Suprapubic skin (tissue), 4 donors: ENCODE results near the gene PDCD7. TPM values are rescaled to one million over a fixed set of nuclear protein-coding genes. Genes with fewer than 3 reads are reported as not detected.
"Not testable (repeated sequence)": the region's sequence is repeated elsewhere in the genome, so short reads cannot be mapped to it uniquely, and the experiment has no call there.

Experiments
- DNase-seq, 2 donors: peaks; one replicate each; pipeline ENCODE4 v3.0.0-alpha.2; 2019; ENCODE audit warnings: low spot score in 2 of 2
- H3K27ac ChIP-seq: fragments of 200-600 bp; sonication (generic); one replicate; pipeline ENCODE4 v1.5.1; 2019
- H3K27me3 ChIP-seq: fragments of 200-600 bp; sonication (generic); one replicate; pipeline ENCODE4 v1.5.1; 2019
- H3K36me3 ChIP-seq: fragments of 200-600 bp; sonication (generic); one replicate; pipeline ENCODE4 v1.5.1; 2019
- H3K4me1 ChIP-seq: fragments of 200-600 bp; sonication (generic); one replicate; pipeline ENCODE4 v1.5.1; 2019
- H3K4me3 ChIP-seq: fragments of 200-600 bp; sonication (generic); one replicate; pipeline ENCODE4 v1.5.1; 2019; ENCODE audit warnings: mild to moderate bottlenecking
- H3K9me3 ChIP-seq: fragments of 200-600 bp; sonication (generic); one replicate; pipeline ENCODE4 v1.5.1; 2019
- EP300 ChIP-seq: sonication (generic); formaldehyde crosslinking; IDR thresholded peaks from one replicate; pipeline ENCODE4 v1.6.1; 2017; ENCODE audit warnings: antibody characterized with exemption
- POLR2A ChIP-seq, 2 donors: fragments of 450-650 bp; IDR thresholded peaks; one replicate each; pipeline ENCODE4 v1.6.1; 2017; ENCODE audit warnings: antibody characterized with exemption in 2 of 2, mild to moderate bottlenecking in 2 of 2, moderate library complexity in 2 of 2
- POLR2AphosphoS5 ChIP-seq, 3 donors: sonication (generic); formaldehyde crosslinking; IDR thresholded peaks; one replicate each; pipeline ENCODE4 v1.6.1; 2017; ENCODE audit warnings: antibody characterized with exemption in 3 of 3
- WGBS: methylation state at CpG from one replicate; pipeline ENCODE4 v1.1.5; 2018; 5-methylcytosine and 5-hydroxymethylcytosine counted together
- total RNA-seq, 4 donors: library from RNA; depleted of rRNA; stranded (reverse); fragments of >200 nt; gene quantifications; one replicate each; pipeline ENCODE4 v1.1.0, GENCODE V29; 2016
- TF ChIP-seq, protein P1 (sequence below), 2 donors: fragments of 200-600 bp in 1 of 2; fragments of 450-650 bp in 1 of 2; sonication (generic) in 1 of 2; IDR thresholded peaks; one replicate each; pipeline ENCODE4 v1.5.1; 2016 to 2019; ENCODE audit warnings: antibody characterized with exemption in 2 of 2, mild to moderate bottlenecking in 1 of 2, moderate library complexity in 1 of 2

Gene PDCD7
- total RNA-seq, 4 donors from 2014 or later, result 18.1 to 46.3 (median 22.0) TPM

DNA sequence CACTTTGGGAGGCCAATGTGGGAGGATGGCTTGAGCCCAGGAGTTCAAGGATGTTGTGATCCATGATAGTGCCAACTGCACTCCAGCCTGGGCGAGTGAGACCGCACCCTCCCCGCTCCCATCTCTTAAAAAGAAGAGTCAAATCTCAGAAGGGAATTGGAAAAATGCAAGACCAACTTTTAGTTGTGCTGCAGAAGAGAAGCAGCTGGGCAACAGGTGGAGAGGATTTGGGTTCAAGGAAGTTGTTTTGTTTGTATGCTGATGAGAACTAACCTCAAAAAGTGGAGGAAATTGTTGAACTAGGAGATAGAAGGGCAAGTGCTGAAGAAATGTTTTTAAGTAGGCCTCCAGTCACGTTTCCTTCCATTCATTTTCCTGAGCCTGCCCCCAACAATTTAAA is 12.8 kb upstream of the PDCD7 start:
- H3K9me3 ChIP-seq, result no peaks in the 10 kb centered on the region
- no peaks in the 10 kb centered on the region for H3K4me1 ChIP-seq
- TF ChIP-seq, protein P1, sequence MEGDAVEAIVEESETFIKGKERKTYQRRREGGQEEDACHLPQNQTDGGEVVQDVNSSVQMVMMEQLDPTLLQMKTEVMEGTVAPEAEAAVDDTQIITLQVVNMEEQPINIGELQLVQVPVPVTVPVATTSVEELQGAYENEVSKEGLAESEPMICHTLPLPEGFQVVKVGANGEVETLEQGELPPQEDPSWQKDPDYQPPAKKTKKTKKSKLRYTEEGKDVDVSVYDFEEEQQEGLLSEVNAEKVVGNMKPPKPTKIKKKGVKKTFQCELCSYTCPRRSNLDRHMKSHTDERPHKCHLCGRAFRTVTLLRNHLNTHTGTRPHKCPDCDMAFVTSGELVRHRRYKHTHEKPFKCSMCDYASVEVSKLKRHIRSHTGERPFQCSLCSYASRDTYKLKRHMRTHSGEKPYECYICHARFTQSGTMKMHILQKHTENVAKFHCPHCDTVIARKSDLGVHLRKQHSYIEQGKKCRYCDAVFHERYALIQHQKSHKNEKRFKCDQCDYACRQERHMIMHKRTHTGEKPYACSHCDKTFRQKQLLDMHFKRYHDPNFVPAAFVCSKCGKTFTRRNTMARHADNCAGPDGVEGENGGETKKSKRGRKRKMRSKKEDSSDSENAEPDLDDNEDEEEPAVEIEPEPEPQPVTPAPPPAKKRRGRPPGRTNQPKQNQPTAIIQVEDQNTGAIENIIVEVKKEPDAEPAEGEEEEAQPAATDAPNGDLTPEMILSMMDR (IDR thresholded peaks at IDR 0.05), result no peak
- no peak for TF ChIP-seq EP300
- no peak for TF ChIP-seq POLR2AphosphoS5 (IDR thresholded peaks at IDR 0.05)
- TF ChIP-seq POLR2A (IDR thresholded peaks at IDR 0.05), result no peak
- H3K27ac ChIP-seq, result no peak overlapping the region
- peaks cover 31% of the 10 kb centered on the region for H3K36me3 ChIP-seq
- no peaks in the 10 kb centered on the region for H3K27me3 ChIP-seq
- DNase-seq, result no peak
- WGBS, result 73% methylated on average over 4 of the region's 4 CpGs
- no peak overlapping the region for H3K4me3 ChIP-seq

- 89% methylated on average over 6 of the region's 6 CpGs for WGBS
- not testable (repeated sequence) for H3K4me1 ChIP-seq, H3K4me3 ChIP-seq, H3K27ac ChIP-seq, H3K27me3 ChIP-seq, H3K36me3 ChIP-seq, H3K9me3 ChIP-seq, DNase-seq
These were observed 5.0 kb upstream of the PDCD7 start for GRCh38 chr15:65138631-65139030.

DNA sequence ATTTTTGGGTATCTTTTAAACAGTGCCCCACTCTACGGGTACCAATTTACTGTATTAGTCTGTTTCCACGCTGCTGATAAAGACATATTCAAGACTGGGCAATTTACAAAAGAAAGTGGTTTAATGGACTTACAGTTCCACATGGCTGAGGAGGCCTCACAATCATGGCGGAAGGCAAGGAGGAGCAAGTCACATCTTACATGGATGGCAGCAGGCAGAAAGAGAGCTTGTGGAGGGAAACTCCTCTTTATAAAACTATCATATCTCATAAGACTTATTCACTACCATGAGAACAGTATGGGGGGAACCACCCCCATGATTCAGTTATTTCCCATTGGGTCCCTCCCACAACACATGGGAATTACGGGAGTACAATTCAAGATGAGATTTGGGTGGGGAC is 4.3 kb upstream of the PDCD7 start:
- H3K9me3 ChIP-seq, H3K27me3 ChIP-seq, H3K36me3 ChIP-seq, H3K27ac ChIP-seq, H3K4me3 ChIP-seq, DNase-seq, H3K4me1 ChIP-seq: not testable (repeated sequence)
- whole genome bisulfite sequencing, result 96% methylated on average over 4 of the region's 4 CpGs

DNA sequence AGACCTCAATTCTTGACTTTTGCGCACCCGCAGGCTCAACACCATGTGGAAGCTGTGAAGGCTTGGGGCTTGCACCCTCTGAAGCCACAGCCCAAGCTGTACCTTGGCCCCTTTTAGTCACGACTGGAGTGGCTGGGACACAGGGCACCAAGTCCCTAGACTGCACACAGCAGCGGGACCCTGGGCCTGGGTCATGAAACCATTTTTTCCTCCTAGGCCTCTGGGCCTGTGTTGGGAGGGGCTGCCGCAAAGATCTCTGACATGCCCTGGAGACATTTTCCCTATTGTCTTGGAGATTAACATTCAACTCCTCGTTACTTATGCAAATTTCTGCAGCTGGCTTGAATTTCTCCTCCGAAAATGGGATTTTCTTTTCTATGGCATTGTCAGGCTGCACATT is 3.5 kb upstream of the PDCD7 start:
- peaks cover 15% of the 10 kb centered on the region for H3K4me1 ChIP-seq
- not testable (repeated sequence) for H3K9me3 ChIP-seq, H3K4me3 ChIP-seq, H3K27ac ChIP-seq, DNase-seq, H3K36me3 ChIP-seq, H3K27me3 ChIP-seq
- WGBS, result 95% methylated on average over 7 of the region's 7 CpGs

DNA sequence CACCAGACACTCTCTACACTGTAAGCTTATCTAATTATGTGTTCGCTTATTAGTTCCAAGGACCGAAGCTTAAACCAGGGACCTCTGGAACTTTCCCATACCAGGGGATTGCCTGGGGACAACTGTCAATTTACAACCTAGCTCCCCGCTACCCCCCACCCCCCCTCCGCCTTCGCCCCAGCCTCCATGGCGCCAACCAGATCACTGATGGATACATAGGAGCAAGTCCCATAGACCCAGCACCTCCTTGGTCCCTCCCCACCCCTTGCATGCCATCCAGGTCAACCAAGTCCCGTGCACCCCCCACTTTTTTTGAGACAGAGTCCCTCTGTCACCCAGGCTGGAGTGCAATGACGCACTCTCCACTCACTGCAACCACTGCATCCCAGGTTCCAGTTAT is 930 bp upstream of the PDCD7 start:
- Histone ChIP-seq H3K4me3 (no peak overlapping the region), H3K9me3 (no peaks in the 10 kb centered on the region), H3K27me3 (no peaks in the 10 kb centered on the region), H3K36me3 (peaks cover 9% of the 10 kb centered on the region), H3K27ac (no peak overlapping the region), H3K4me1 (peaks cover 34% of the 10 kb centered on the region)
- TF ChIP-seq, protein P1 (IDR thresholded peaks at IDR 0.05), result no peak
- no peak for TF ChIP-seq POLR2A (IDR thresholded peaks at IDR 0.05)
- no peak for TF ChIP-seq POLR2AphosphoS5 (IDR thresholded peaks at IDR 0.05)
- no peak for TF ChIP-seq EP300
- WGBS, result 92% methylated on average over 8 of the region's 8 CpGs
- DNase-seq, result no peak

GRCh38 chr15:65132878-65133547 is 595 bp downstream of the PDCD7 start:
- Histone ChIP-seq H3K27me3 (no peaks in the 10 kb centered on the region), H3K27ac (peak overlapping the region; percentile 93), H3K36me3 (peaks cover 24% of the 10 kb centered on the region), H3K4me1 (peaks cover 34% of the 10 kb centered on the region), H3K9me3 (no peaks in the 10 kb centered on the region), H3K4me3 (peak overlapping the region; percentile 97)
- WGBS, result 0% methylated on average over 11 of the region's 93 CpGs
- peak in 1 of 2 donors; percentile 62 for DNase-seq
- TF ChIP-seq POLR2A (IDR thresholded peaks at IDR 0.05) (no peak), EP300 (no peak)

- H3K9me3 ChIP-seq, result no peaks in the 10 kb centered on the region
- no peaks in the 10 kb centered on the region for H3K27me3 ChIP-seq
- TF ChIP-seq POLR2AphosphoS5 (IDR thresholded peaks at IDR 0.05), result no peak
- TF ChIP-seq POLR2A (IDR thresholded peaks at IDR 0.05), result no peak
- TF ChIP-seq, protein P1 (IDR thresholded peaks at IDR 0.05), result no peak
- TF ChIP-seq EP300, result no peak
- H3K27ac ChIP-seq, result no peak overlapping the region
- no peak for DNase-seq
- WGBS, result 73% methylated on average over 5 of the region's 5 CpGs
- H3K4me3 ChIP-seq, result no peak overlapping the region
- peaks cover 34% of the 10 kb centered on the region for H3K4me1 ChIP-seq
- peaks cover 41% of the 10 kb centered on the region for H3K36me3 ChIP-seq
These were observed 2.7 kb downstream of the PDCD7 start for GRCh38 chr15:65130941-65131340.
